ENCODE data around the gene C8G.
A peak's percentile ranks its signal among the peaks of the same experiment; 100 is the strongest.

The C8G gene

DNA sequence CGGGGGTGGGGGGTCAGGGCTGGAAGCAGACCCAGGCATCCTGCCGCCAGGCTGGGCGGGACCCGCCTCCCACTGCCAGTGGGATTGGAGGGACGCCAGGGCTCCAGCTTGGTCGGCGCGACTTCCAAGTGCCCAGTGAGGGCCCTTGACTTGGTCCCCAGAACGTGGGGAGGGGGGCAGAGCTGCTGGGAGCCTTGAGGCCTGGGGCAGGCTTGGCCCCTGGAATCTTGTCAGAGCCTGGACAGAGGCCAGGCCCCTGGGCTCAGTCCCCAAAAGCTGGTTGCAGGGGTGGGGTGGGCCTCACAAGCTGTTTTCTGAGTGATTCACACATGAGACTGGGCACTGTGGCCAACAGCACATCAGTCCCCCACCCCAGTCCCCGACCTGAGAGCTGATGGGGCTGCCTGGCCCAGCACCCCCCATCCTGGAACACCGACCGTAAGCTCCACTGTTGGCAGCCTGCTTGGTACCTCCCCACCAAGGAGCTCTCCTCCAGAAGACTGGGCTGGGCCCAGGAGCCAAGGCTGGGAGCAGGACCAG is 50.8 kb downstream of the C8G start:
- Histone ChIP-seq H3K4me1 (peaks cover 0 to 34% (median 27%) of the 10 kb centered on the region in 4 donors), H3K27me3 (peaks cover 0 to 35% of the 10 kb centered on the region in 2 donors), H3K27ac (peak overlapping the region in 1 of 2 donors; percentile 29), H3K36me3 (no peaks in the 10 kb centered on the region), H3K9me3 (no peaks in the 10 kb centered on the region), H3K4me3 (peak overlapping the region in 1 of 2 donors; percentile 29)
- intact Hi-C loops (cut with DNase I; ENCODE audit: low total_unique reads): no loop called here
- TF ChIP-seq CTCF (IDR thresholded peaks at IDR 0.05): no peak
- peak in 1 of 2 donors; percentile 76 for DNase-seq
